VCaP (cell line): ENCODE results near the gene PTPRN2.

Source experiments
- H3K27ac ChIP-seq: fragments of 450-650 bp; 2 replicates; pipeline ENCODE4 v1.5.1; 2017
- CTCF ChIP-seq: fragments of 450-650 bp; conservative IDR thresholded peaks from 2 replicates; pipeline ENCODE4 v1.5.1; 2017; ENCODE audit warnings: mild to moderate bottlenecking, moderate library complexity

Gene PTPRN2

GRCh38 chr7:158024881-158025280 lies 562.7 kb downstream of the PTPRN2 start:
- no peak for TF ChIP-seq CTCF
- no peak overlapping the region for H3K27ac ChIP-seq

GRCh38 chr7:158024351-158024715 lies 563.3 kb downstream of the PTPRN2 start:
- TF ChIP-seq CTCF, result no peak
- H3K27ac ChIP-seq, result no peak overlapping the region

GRCh38 chr7:158023681-158024350 lies 563.8 kb downstream of the PTPRN2 start:
- H3K27ac ChIP-seq, result no peak overlapping the region

GRCh38 chr7:158023157-158023556 lies 564.5 kb downstream of the PTPRN2 start:
- no peak overlapping the region for H3K27ac ChIP-seq
- no peak for TF ChIP-seq CTCF

More at GRCh38 chr7:158023681-158024350, 563.8 kb downstream of the PTPRN2 start:
- no peak for TF ChIP-seq CTCF

GRCh38 chr7:158022601-158023000 lies 565.0 kb downstream of the PTPRN2 start:
- no peak overlapping the region for H3K27ac ChIP-seq
- no peak for TF ChIP-seq CTCF

- TF ChIP-seq CTCF, result no peak
- H3K27ac ChIP-seq, result peak overlapping the region; percentile 73
These were observed 565.8 kb downstream of the PTPRN2 start for GRCh38 chr7:158021836-158022235.

GRCh38 chr7:158020706-158021095 lies 566.9 kb downstream of the PTPRN2 start:
- H3K27ac ChIP-seq, result peak overlapping the region; percentile 73
- TF ChIP-seq CTCF, result no peak
